ENCODE measurements around the gene GREM1.

The GREM1 gene

DNA sequence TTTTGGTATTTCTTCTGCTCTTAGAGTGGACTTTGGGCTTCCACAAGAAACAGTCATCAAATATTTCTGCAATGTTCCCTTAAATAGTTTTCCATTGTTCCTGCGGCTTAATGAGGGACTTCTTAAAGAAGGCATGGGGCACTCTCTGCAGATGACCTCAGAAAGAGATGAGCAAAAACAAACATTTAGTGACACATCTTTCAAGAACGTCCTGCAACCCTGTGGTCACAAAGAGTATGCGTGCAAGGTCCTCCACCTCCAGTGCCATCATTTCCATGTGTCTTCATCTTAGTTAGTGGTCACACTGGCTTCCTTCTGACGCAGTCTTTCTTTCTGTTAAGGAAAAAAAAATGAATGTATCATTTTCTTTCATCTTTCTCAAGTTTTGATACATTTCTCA is 56.2 kb downstream of the GREM1 start:
- H3K4me3 Mint-ChIP-seq = no peak overlapping the region
- H3K27me3 Mint-ChIP-seq (ENCODE audit: low read depth) = peaks cover 5% of the 10 kb centered on the region
- no peak overlapping the region for H3K27ac Mint-ChIP-seq
- H3K36me3 Mint-ChIP-seq (ENCODE audit: low read depth) = no peaks in the 10 kb centered on the region
- H3K4me1 Mint-ChIP-seq (ENCODE audit: low read depth) = no peaks in the 10 kb centered on the region
- H3K9me3 Mint-ChIP-seq = no peaks in the 10 kb centered on the region

DNA sequence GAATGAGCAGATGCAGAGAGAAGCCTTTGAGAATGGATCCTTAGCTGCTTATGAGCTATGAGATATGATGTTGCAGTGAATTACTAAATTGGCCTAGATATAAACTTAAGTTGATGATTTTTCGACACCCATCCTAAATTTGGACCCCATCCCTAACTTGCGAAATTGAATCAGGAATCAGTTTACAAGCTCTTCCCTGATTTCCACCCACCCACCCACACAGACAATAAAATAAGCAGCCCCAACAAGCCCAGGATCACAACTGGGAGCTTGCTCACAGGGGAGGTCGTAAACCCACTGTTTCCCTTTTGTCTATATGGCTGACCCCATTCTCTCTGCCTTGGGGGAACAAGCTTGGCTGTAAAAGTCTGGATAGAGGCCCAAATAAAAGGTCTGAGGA is 57.3 kb downstream of the GREM1 start:
- H3K4me3 Mint-ChIP-seq = no peak overlapping the region
- no peaks in the 10 kb centered on the region for H3K4me1 Mint-ChIP-seq (ENCODE audit: low read depth)
- H3K36me3 Mint-ChIP-seq (ENCODE audit: low read depth) = no peaks in the 10 kb centered on the region
- no peak overlapping the region for H3K27ac Mint-ChIP-seq
- H3K27me3 Mint-ChIP-seq (ENCODE audit: low read depth) = peaks cover 5% of the 10 kb centered on the region
- H3K9me3 Mint-ChIP-seq = no peaks in the 10 kb centered on the region

DNA sequence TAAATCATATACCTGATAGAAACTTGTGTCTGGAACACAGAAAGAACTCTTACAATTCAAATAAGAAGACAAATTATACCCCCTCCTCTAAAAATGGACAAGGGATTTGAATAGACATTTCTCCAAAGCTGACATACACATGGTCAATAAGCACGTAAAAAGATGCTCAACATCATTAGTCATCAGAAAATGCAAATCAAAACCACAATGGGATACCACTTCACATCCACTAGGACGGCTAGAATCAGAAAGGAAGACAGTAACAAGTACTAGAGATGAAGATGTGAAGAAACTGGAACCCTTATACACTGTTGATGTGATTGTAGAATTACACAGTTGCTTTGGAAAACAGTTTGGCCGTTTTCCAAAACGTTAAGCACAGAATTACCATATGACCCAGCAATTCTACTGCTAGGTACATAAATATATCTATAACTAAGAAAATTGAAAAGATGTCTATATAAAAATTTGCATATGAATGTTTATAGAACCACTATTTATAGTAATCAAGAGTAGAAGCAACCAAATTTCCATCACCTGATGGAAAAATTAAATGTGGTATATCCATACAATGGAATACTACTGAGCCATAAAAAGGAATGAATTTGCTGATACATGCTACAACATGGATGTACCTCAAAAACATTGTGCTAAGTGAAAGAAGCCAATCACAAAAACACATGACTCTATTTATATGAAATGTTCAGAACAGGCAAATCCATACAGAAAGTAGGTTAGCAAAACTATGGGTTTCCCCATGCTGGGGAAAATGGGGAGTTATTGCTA is 60.8 kb downstream of the GREM1 start:
- Mint-ChIP-seq H3K27ac (no peak overlapping the region), H3K9me3 (no peaks in the 10 kb centered on the region), H3K36me3 (ENCODE audit: low read depth) (no peaks in the 10 kb centered on the region), H3K4me3 (no peak overlapping the region), H3K4me1 (ENCODE audit: low read depth) (no peaks in the 10 kb centered on the region), H3K27me3 (ENCODE audit: low read depth) (peaks cover 9% of the 10 kb centered on the region)

DNA sequence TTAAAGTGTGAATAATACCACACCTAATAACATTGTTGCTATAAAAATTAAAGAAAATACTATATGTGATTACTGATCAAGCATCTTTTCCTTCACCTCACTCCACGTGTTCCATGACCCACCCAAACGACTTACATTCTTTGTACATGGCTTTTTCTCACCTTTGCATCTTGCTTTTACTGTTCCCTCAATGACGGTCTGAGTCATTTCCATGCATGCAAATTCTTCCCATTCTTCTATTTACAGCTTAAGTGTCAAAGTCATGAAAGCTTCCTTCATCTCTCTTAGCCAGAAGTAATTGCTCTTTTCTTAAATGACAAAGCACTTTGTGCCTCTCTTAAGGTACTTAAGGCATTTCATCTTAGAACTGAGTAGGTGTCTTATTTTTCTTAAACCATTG is 64.0 kb downstream of the GREM1 start:
- Mint-ChIP-seq H3K36me3 (ENCODE audit: low read depth) (no peaks in the 10 kb centered on the region), H3K27me3 (ENCODE audit: low read depth) (peaks cover 4% of the 10 kb centered on the region), H3K27ac (no peak overlapping the region), H3K4me1 (ENCODE audit: low read depth) (no peaks in the 10 kb centered on the region), H3K4me3 (no peak overlapping the region), H3K9me3 (no peaks in the 10 kb centered on the region)

DNA sequence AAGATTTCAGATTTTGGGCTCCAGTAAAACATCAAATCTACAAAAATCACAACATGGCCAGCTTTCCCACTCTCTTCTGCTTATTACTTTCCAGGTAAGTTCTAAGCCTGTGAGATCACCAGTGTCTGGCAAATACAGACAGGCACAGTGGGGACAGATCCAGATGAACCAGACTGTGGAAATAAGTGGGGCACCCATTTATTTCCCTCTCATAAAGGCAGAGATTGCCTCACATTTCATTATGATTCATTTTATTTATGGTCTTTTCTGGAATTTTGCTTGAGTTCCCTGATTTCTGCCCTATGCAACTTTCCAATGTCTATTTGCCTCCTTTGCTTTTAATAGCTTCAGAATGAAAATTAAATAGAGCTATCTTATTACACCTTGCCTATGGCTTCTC is 66.8 kb downstream of the GREM1 start:
- Mint-ChIP-seq H3K27me3 (ENCODE audit: low read depth) (peaks cover 4% of the 10 kb centered on the region), H3K36me3 (ENCODE audit: low read depth) (no peaks in the 10 kb centered on the region), H3K9me3 (no peaks in the 10 kb centered on the region), H3K4me1 (ENCODE audit: low read depth) (no peaks in the 10 kb centered on the region), H3K27ac (no peak overlapping the region), H3K4me3 (no peak overlapping the region)

DNA sequence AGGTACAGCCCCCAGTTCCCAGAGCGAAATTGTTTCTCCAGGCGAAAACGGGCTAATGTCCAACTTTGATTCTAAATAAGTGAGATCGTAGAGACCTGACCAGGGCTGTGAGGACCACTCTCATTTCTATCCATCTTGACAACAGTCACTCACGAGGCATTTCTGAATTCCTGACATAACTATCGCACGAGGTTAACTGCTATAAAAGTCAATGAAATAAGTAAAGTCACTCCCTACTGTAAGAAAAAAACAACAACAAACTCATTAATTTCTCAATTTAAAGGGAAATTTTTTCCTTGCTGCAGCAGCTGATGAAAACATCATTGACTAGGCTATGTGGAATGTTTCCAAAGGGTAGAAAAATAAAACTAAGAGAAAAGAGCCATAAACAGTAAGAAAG is 69.1 kb downstream of the GREM1 start:
- Mint-ChIP-seq H3K36me3 (ENCODE audit: low read depth) (no peaks in the 10 kb centered on the region), H3K9me3 (no peaks in the 10 kb centered on the region), H3K27ac (no peak overlapping the region), H3K4me3 (no peak overlapping the region), H3K27me3 (ENCODE audit: low read depth) (peaks cover 1% of the 10 kb centered on the region), H3K4me1 (ENCODE audit: low read depth) (no peaks in the 10 kb centered on the region)

DNA sequence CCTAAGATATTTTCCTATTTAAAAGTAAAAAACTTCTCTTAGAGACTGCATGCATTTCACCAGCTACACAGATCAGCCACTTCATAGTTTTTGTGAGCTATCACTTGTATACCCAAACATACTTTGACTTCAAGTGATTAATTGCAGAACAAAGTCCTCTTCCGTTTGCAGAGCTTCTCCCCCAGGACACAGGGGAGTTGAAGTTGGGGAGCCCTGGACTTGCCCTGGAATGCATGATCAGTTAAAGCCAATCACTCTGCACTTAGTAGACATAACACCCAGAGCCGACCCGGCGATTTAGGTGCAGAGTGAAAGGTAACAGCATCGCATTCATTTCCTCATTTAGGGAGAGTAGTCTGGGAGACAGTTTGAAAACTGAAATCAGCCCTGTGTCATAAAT is 70.1 kb downstream of the GREM1 start:
- Mint-ChIP-seq H3K4me3 (no peak overlapping the region), H3K36me3 (ENCODE audit: low read depth) (no peaks in the 10 kb centered on the region), H3K27ac (no peak overlapping the region), H3K27me3 (ENCODE audit: low read depth) (no peaks in the 10 kb centered on the region), H3K9me3 (no peaks in the 10 kb centered on the region), H3K4me1 (ENCODE audit: low read depth) (no peaks in the 10 kb centered on the region)

DNA sequence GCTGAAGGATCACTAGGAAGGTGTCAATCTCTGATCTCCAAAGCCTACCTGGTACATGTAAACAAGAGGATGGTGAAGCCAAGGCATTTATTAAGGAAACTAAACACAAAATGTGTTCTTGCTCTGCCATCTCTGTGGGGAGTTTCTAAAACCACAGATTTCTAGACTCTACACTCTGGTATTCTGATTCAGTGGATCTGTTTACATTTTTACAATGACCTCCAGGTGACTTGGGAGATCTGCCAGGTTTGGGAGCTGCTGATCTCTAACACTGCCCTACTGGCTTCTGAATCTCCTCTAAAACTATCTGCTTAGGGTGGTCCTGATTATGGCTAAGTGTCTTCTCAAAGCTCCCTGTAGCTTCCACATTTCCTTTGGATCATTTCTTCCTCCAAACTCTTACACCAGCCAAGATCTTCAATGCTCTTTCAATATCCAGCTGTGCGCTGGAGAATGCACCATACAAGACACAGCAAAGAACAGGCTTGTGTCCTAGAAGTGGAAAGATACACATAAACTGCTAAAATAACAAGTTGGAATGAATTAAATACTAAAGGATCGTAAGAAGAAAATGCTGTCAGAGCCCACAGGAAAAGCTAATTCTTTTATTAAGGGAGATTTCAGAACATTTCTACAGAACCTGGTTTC is 72.7 kb downstream of the GREM1 start:
- Mint-ChIP-seq H3K27me3 (ENCODE audit: low read depth) (no peaks in the 10 kb centered on the region), H3K9me3 (no peaks in the 10 kb centered on the region), H3K4me1 (ENCODE audit: low read depth) (no peaks in the 10 kb centered on the region), H3K27ac (no peak overlapping the region), H3K4me3 (no peak overlapping the region), H3K36me3 (ENCODE audit: low read depth) (no peaks in the 10 kb centered on the region)

DNA sequence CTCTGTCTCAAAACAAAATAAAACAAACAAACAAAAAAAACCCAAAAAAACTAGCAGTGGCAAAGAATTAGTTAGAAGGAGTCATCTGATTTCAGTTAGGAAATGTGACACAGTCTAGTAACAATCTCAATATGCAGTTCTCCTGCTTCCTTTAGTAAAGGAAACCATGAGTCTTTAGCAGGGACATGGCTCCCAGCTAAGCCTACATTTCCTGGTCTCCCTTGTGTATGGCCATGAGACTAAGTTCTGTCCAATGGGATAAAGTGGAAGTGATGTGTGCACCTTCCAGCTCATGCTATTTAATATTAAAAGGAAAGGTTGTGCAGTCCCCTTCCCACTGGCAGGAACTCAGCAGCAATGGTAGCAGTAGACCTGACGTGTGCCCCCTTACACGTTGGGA is 74.6 kb downstream of the GREM1 start:
- Mint-ChIP-seq H3K36me3 (ENCODE audit: low read depth) (no peaks in the 10 kb centered on the region), H3K27ac (no peak overlapping the region), H3K4me3 (no peak overlapping the region), H3K9me3 (no peaks in the 10 kb centered on the region), H3K4me1 (ENCODE audit: low read depth) (no peaks in the 10 kb centered on the region), H3K27me3 (ENCODE audit: low read depth) (no peaks in the 10 kb centered on the region)
